Karpas-422 (cell line): ENCODE measurements around the gene PTPRM. TPM values are rescaled to one million over a fixed set of nuclear protein-coding genes. Genes with fewer than 3 reads are reported as not detected.

Experiments used
- DNase-seq: peaks from one replicate; pipeline ENCODE4 v3.0.0-alpha.2; 2015
- H2AFZ ChIP-seq: fragments of 200-600 bp; sonication (generic); 2 replicates; pipeline ENCODE4 v1.6.1; 2014; ENCODE audit warnings: antibody characterized with exemption, low read length, mixed read lengths
- H3K27ac ChIP-seq: fragments of 200-600 bp; sonication (generic); 2 replicates; pipeline ENCODE4 v1.5.1; 2014; ENCODE audit warnings: mild to moderate bottlenecking, low read length, moderate library complexity
- H3K27me3 ChIP-seq: fragments of 200-600 bp; sonication (generic); 2 replicates; pipeline ENCODE4 v1.6.1; 2014; ENCODE audit warnings: low read length, mixed read lengths
- H3K36me3 ChIP-seq: fragments of 200-600 bp; sonication (generic); 2 replicates; pipeline ENCODE4 v1.6.1; 2014; ENCODE audit warnings: low read length, mixed read lengths; ENCODE audit not compliant: insufficient read depth
- H3K4me1 ChIP-seq: fragments of 200-600 bp; sonication (generic); 2 replicates; pipeline ENCODE4 v1.6.1; 2014; ENCODE audit warnings: mild to moderate bottlenecking, low read length, mixed read lengths
- H3K4me2 ChIP-seq: fragments of 200-600 bp; sonication (generic); 2 replicates; pipeline ENCODE4 v1.6.1; 2014; ENCODE audit warnings: low read length, low read depth, mild to moderate bottlenecking; ENCODE audit not compliant: poor library complexity, severe bottlenecking
- H3K4me3 ChIP-seq: fragments of 200-600 bp; sonication (generic); 2 replicates; pipeline ENCODE4 v1.5.1; 2014; ENCODE audit warnings: mild to moderate bottlenecking, antibody characterized with exemption, low read length, mixed read lengths
- H3K79me2 ChIP-seq: fragments of 200-600 bp; sonication (generic); 2 replicates; pipeline ENCODE4 v1.6.1; 2014; ENCODE audit warnings: mild to moderate bottlenecking, low read length, mixed read lengths
- H3K9ac ChIP-seq: fragments of 200-600 bp; sonication (generic); 2 replicates; pipeline ENCODE4 v1.6.0; 2014; ENCODE audit warnings: low read length
- H3K9me2 ChIP-seq: fragments of 200-600 bp; sonication (generic), shearing (Covaris generic); replicated peaks from 2 replicates; pipeline ENCODE4 v1.6.0; 2014; ENCODE audit warnings: mild to moderate bottlenecking, low read length, moderate library complexity; ENCODE audit not compliant: insufficient read depth
- H3K9me3 ChIP-seq: fragments of 300-700, 200-600 bp; sonication (generic); 2 replicates; pipeline ENCODE4 v1.6.1; 2014; ENCODE audit warnings: low read length, mixed read lengths
- H4K20me1 ChIP-seq: fragments of 200-600 bp; sonication (generic); 2 replicates; pipeline ENCODE4 v1.6.1; 2014; ENCODE audit warnings: mild to moderate bottlenecking, antibody characterized with exemption, low read length, low read depth; ENCODE audit not compliant: insufficient read depth
- total RNA-seq: library from RNA; depleted of rRNA; stranded (reverse); fragments of >200 nt; shearing (Covaris generic); gene quantifications from 2 replicates; pipeline ENCODE4 v1.2.3, GENCODE V29; 2014; ENCODE audit warnings: low replicate concordance

Gene PTPRM
- total RNA-seq, 1 experiment from 2014 or later: not detected

DNA sequence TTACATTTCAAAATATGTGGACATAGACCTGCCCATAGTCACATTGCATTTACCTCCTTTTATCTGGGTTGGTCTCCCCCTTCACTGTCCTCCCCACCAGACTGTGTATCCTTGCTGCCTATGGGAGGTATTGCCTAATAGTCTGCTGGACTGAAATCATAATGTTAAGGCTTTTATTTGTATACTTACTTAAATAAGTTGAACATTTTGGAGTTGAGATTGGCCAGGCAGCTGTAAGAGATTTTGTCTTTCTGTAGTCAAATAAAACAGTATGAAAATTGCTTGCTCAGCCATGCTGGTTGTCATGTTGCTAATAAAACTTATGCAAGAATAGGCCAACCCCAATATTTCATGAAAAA is 280.9 kb downstream of the PTPRM start:
- Histone ChIP-seq H3K4me2 (no peak overlapping the region), H4K20me1 (no peaks in the 10 kb centered on the region), H3K9me2 (no peaks in the 10 kb centered on the region), H3K4me3 (no peak overlapping the region), H3K9me3 (peaks cover 12% of the 10 kb centered on the region), H3K9ac (no peak overlapping the region), H3K4me1 (no peaks in the 10 kb centered on the region), H3K79me2 (no peaks in the 10 kb centered on the region), H3K36me3 (no peaks in the 10 kb centered on the region), H3K27ac (no peak overlapping the region), H3K27me3 (no peaks in the 10 kb centered on the region), H2AFZ (no peak overlapping the region)
- DNase-seq: no peak

- Histone ChIP-seq H3K27me3 (no peaks in the 10 kb centered on the region), H3K79me2 (no peaks in the 10 kb centered on the region), H3K9me2 (no peaks in the 10 kb centered on the region), H3K9me3 (0 out of 2 replicates have a peak, but pooled peaks cover 3% of the 10 kb centered on the region), H3K4me2 (no peak overlapping the region), H3K4me3 (no peak overlapping the region), H3K27ac (no peak overlapping the region), H4K20me1 (no peaks in the 10 kb centered on the region), H2AFZ (no peak overlapping the region), H3K9ac (no peak overlapping the region), H3K36me3 (no peaks in the 10 kb centered on the region), H3K4me1 (no peaks in the 10 kb centered on the region)
- no peak for DNase-seq
Observed at GRCh38 chr18:7850446-7850845, 283.3 kb downstream of the PTPRM start.

DNA sequence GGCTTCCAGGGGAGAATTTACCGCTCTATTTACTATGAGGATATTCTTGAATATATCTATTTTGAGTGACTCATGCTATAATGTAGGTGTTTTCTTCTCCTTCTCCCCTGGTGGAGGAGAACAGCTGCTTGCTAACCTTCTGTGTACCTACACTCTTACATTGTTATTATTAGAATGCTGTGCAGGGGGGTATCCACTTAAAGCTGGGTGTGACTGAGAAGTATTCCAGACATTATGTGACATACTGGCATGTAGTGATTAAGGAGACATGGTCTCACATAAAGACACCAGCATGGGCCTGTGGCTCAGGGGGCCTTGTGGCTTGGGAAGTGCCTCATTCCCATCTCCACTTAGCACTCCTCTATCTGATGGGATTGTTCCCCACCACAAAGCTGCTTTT is 287.9 kb downstream of the PTPRM start:
- peaks cover 2% of the 10 kb centered on the region; the same call in 1 of the 2 replicates for H3K9me3 ChIP-seq
- H3K9ac ChIP-seq: no peak overlapping the region
- H3K27me3 ChIP-seq: no peaks in the 10 kb centered on the region
- H3K9me2 ChIP-seq: no peaks in the 10 kb centered on the region
- H3K4me1 ChIP-seq: no peaks in the 10 kb centered on the region
- no peak overlapping the region for H3K4me2 ChIP-seq
- H2AFZ ChIP-seq: no peak overlapping the region
- H4K20me1 ChIP-seq: no peaks in the 10 kb centered on the region
- no peak for DNase-seq
- no peaks in the 10 kb centered on the region for H3K36me3 ChIP-seq
- H3K4me3 ChIP-seq: no peak overlapping the region
- no peak overlapping the region for H3K27ac ChIP-seq
- no peaks in the 10 kb centered on the region for H3K79me2 ChIP-seq

DNA sequence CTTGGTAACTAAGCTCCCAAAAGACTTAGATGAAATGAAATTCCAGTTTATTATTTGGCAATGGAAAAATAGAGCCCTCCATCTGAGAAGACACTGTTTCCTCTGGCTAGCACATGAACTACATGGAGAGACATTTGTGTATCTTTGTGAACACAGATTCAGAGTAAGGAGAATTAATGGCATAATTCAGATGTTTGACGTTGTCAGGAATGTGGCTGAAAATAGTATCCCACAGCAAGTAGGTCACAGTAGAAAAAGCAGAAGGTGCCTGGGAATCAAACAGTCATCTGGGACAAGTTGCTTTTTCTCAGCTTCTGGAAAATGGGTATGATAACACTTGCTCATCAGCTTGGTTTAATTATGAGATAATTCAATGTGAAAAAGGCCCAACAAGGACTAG is 288.6 kb downstream of the PTPRM start:
- H3K9me2 ChIP-seq: no peaks in the 10 kb centered on the region
- no peak overlapping the region for H2AFZ ChIP-seq
- H3K27ac ChIP-seq: no peak overlapping the region
- no peak overlapping the region for H3K4me2 ChIP-seq
- H3K27me3 ChIP-seq: no peaks in the 10 kb centered on the region
- no peak for DNase-seq
- H3K79me2 ChIP-seq: no peaks in the 10 kb centered on the region
- H4K20me1 ChIP-seq: no peaks in the 10 kb centered on the region
- no peaks in the 10 kb centered on the region for H3K4me1 ChIP-seq
- no peaks in the 10 kb centered on the region for H3K36me3 ChIP-seq
- H3K9ac ChIP-seq: no peak overlapping the region
- no peak overlapping the region for H3K4me3 ChIP-seq
- H3K9me3 ChIP-seq: peaks cover 2% of the 10 kb centered on the region; the same call in 1 of the 2 replicates

GRCh38 chr18:7856116-7856515 is 289.0 kb downstream of the PTPRM start:
- Histone ChIP-seq H3K9me2 (no peaks in the 10 kb centered on the region), H4K20me1 (no peaks in the 10 kb centered on the region), H3K9ac (no peak overlapping the region), H3K9me3 (peaks cover 2% of the 10 kb centered on the region; the same call in 1 of the 2 replicates), H3K4me3 (no peak overlapping the region), H3K27me3 (no peaks in the 10 kb centered on the region), H3K79me2 (no peaks in the 10 kb centered on the region), H3K4me1 (no peaks in the 10 kb centered on the region), H3K36me3 (no peaks in the 10 kb centered on the region), H2AFZ (no peak overlapping the region), H3K27ac (no peak overlapping the region), H3K4me2 (no peak overlapping the region)
- no peak for DNase-seq

- no peaks in the 10 kb centered on the region for H3K4me1 ChIP-seq
- H3K4me3 ChIP-seq: no peak overlapping the region
- H3K27ac ChIP-seq: no peak overlapping the region
- H4K20me1 ChIP-seq: no peaks in the 10 kb centered on the region
- H3K79me2 ChIP-seq: no peaks in the 10 kb centered on the region
- H3K36me3 ChIP-seq: no peaks in the 10 kb centered on the region
- H3K9me2 ChIP-seq: no peaks in the 10 kb centered on the region
- DNase-seq: no peak
- H2AFZ ChIP-seq: no peak overlapping the region
- H3K27me3 ChIP-seq: no peaks in the 10 kb centered on the region
- peaks cover 2% of the 10 kb centered on the region; the same call in 1 of the 2 replicates for H3K9me3 ChIP-seq
- no peak overlapping the region for H3K4me2 ChIP-seq
- no peak overlapping the region for H3K9ac ChIP-seq
Observed at GRCh38 chr18:7856733-7857132, 289.6 kb downstream of the PTPRM start.

GRCh38 chr18:7857562-7857961 is 290.4 kb downstream of the PTPRM start:
- H4K20me1 ChIP-seq: no peaks in the 10 kb centered on the region
- no peaks in the 10 kb centered on the region for H3K4me1 ChIP-seq
- H3K36me3 ChIP-seq: no peaks in the 10 kb centered on the region
- H3K4me3 ChIP-seq: no peak overlapping the region
- H3K79me2 ChIP-seq: no peaks in the 10 kb centered on the region
- no peak overlapping the region for H3K27ac ChIP-seq
- H3K4me2 ChIP-seq: no peak overlapping the region
- H3K9ac ChIP-seq: no peak overlapping the region
- no peak for DNase-seq
- H2AFZ ChIP-seq: no peak overlapping the region
- no peaks in the 10 kb centered on the region for H3K27me3 ChIP-seq
- H3K9me3 ChIP-seq: peaks cover 2% of the 10 kb centered on the region; the same call in 1 of the 2 replicates
- H3K9me2 ChIP-seq: no peaks in the 10 kb centered on the region

- Histone ChIP-seq H3K4me1 (no peaks in the 10 kb centered on the region), H3K27ac (no peak overlapping the region), H4K20me1 (no peaks in the 10 kb centered on the region), H2AFZ (no peak overlapping the region), H3K4me2 (no peak overlapping the region), H3K36me3 (no peaks in the 10 kb centered on the region), H3K9me2 (no peaks in the 10 kb centered on the region), H3K9ac (no peak overlapping the region), H3K27me3 (no peaks in the 10 kb centered on the region), H3K9me3 (peaks cover 2% of the 10 kb centered on the region; the same call in 1 of the 2 replicates), H3K79me2 (no peaks in the 10 kb centered on the region), H3K4me3 (no peak overlapping the region)
- no peak for DNase-seq
Observed at GRCh38 chr18:7859122-7859521, 292.0 kb downstream of the PTPRM start.

DNA sequence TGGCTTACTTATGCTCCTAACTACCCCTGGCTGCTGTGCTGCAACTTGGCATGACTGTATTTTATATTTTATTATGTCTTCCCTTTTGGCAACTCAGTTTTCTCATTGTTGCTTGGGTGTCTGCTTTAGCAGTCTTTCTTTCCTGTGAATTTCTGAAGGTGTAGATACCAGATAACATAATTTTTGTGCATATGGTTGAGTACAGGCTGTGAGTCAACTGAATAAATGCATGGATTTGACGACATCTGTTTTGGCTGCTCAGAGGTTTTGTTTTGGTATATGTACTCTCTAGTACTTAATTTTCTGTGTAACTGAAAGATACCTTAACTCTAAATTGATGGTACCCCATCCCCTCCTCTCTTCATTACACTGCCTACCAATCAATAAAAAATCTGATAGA is 303.1 kb downstream of the PTPRM start:
- no peaks in the 10 kb centered on the region for H3K36me3 ChIP-seq

More for the DNA sequence above, 303.1 kb downstream of the PTPRM start:
- no peak for DNase-seq
- H3K9me2 ChIP-seq: no peaks in the 10 kb centered on the region
- H3K4me3 ChIP-seq: no peak overlapping the region
- no peaks in the 10 kb centered on the region for H4K20me1 ChIP-seq
- H3K27me3 ChIP-seq: no peaks in the 10 kb centered on the region
- H3K4me1 ChIP-seq: no peaks in the 10 kb centered on the region
- H3K79me2 ChIP-seq: no peaks in the 10 kb centered on the region
- no peak overlapping the region for H3K27ac ChIP-seq
- H3K4me2 ChIP-seq: no peak overlapping the region
- H3K9me3 ChIP-seq: no peaks in the 10 kb centered on the region
- H2AFZ ChIP-seq: no peak overlapping the region
- no peak overlapping the region for H3K9ac ChIP-seq
